ENCODE data around the gene TTC33. TPM values are rescaled to one million over a fixed set of nuclear protein-coding genes. Genes with fewer than 3 reads are reported as not detected.
A peak's percentile ranks its signal among the peaks of the same experiment; 100 is the strongest.

The TTC33 gene
- total and polyA plus RNA-seq, 2 of the 13 experiments (the other 11 are each of a cell fraction or from before 2014, with no cell fraction given) = 4.5 to 20.0 TPM

- TF ChIP-seq RNF219 (CRISPR knock-in tag; IDR thresholded peaks at IDR 0.05) (peak; percentile 81; the same call in 1 of the 2 replicates), REL (CRISPR knock-in tag; conservative IDR thresholded peaks at IDR 0.05) (peak; percentile 83; the same call in 1 of the 2 replicates), ZBTB42 (CRISPR knock-in tag; IDR thresholded peaks at IDR 0.05) (no peak), CBX1 (IDR thresholded peaks at IDR 0.05; ENCODE audit: low read depth) (peak; percentile 70), ZNF335 (CRISPR knock-in tag; IDR thresholded peaks at IDR 0.05) (peak; percentile 97), RBAK (CRISPR knock-in tag; IDR thresholded peaks at IDR 0.05) (no peak), ZNF878 (CRISPR knock-in tag; IDR thresholded peaks at IDR 0.05) (peak; percentile 40; the same call in 1 of the 2 replicates), ZNF772 (CRISPR knock-in tag; IDR thresholded peaks at IDR 0.05) (peak; percentile 48), CREB1 (IDR thresholded peaks at IDR 0.05) (peak; percentile 42; the same call in 1 of the 2 replicates), CREB1 (CRISPR knock-in tag; IDR thresholded peaks at IDR 0.05) (peak; percentile 87), YEATS2 (CRISPR knock-in tag; IDR thresholded peaks at IDR 0.05; ENCODE audit: borderline replicate concordance) (peak; percentile 90), ZNF678 (CRISPR knock-in tag; IDR thresholded peaks at IDR 0.05) (peak; percentile 47; the same call in 1 of the 2 replicates), ZNF382 (CRISPR knock-in tag; IDR thresholded peaks at IDR 0.05; ENCODE audit: borderline replicate concordance) (no peak), RBM22 (optimal IDR thresholded peaks at IDR 0.05; ENCODE audit: low read length) (peak; percentile 97), RXRA (CRISPR knock-in tag; IDR thresholded peaks at IDR 0.05) (peak; percentile 60; the same call in 1 of the 2 replicates), ZNF564 (CRISPR knock-in tag; IDR thresholded peaks at IDR 0.05) (no peak), SUZ12 (IDR thresholded peaks at IDR 0.05; ENCODE audit: low read depth, low read length) (peak; percentile 87), IRF9 (CRISPR knock-in tag; IDR thresholded peaks at IDR 0.05; ENCODE audit: borderline replicate concordance) (no peak; the same call in 1 of the 2 replicates), KDM1A (CRISPR knock-in tag; IDR thresholded peaks at IDR 0.05) (no peak), YY1 (IDR thresholded peaks at IDR 0.05; ENCODE audit: insufficient read depth, insufficient replicate concordance, low read depth, low read length) (peak; percentile 82)
- TF ChIP-seq, protein P1, sequence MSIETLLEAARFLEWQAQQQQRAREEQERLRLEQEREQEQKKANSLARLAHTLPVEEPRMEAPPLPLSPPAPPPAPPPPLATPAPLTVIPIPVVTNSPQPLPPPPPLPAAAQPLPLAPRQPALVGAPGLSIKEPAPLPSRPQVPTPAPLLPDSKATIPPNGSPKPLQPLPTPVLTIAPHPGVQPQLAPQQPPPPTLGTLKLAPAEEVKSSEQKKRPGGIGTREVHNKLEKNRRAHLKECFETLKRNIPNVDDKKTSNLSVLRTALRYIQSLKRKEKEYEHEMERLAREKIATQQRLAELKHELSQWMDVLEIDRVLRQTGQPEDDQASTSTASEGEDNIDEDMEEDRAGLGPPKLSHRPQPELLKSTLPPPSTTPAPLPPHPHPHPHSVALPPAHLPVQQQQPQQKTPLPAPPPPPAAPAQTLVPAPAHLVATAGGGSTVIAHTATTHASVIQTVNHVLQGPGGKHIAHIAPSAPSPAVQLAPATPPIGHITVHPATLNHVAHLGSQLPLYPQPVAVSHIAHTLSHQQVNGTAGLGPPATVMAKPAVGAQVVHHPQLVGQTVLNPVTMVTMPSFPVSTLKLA (IDR thresholded peaks at IDR 0.05) = peak; percentile 66
- TF ChIP-seq, protein P2, sequence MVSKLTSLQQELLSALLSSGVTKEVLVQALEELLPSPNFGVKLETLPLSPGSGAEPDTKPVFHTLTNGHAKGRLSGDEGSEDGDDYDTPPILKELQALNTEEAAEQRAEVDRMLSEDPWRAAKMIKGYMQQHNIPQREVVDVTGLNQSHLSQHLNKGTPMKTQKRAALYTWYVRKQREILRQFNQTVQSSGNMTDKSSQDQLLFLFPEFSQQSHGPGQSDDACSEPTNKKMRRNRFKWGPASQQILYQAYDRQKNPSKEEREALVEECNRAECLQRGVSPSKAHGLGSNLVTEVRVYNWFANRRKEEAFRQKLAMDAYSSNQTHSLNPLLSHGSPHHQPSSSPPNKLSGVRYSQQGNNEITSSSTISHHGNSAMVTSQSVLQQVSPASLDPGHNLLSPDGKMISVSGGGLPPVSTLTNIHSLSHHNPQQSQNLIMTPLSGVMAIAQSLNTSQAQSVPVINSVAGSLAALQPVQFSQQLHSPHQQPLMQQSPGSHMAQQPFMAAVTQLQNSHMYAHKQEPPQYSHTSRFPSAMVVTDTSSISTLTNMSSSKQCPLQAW (CRISPR knock-in tag; IDR thresholded peaks at IDR 0.05) = peak; percentile 86
Observed at GRCh38 chr5:40755407-40756365, at the start of gene TTC33 (continued).
